ENCODE results near the gene GIN1. TPM values are rescaled to one million over a fixed set of nuclear protein-coding genes. Genes with fewer than 3 reads are reported as not detected.

The GIN1 gene
- total and polyA plus RNA-seq, 2 experiments from 2014 or later, result 6.1 to 8.7 TPM

- Histone ChIP-seq H3K27ac (peak overlapping the region; percentile 98), H3K4me3 (peak overlapping the region; percentile 84), H3K4me1 (ENCODE audit: low read depth) (peaks cover 14% of the 10 kb centered on the region), H3K36me3 (no peaks in the 10 kb centered on the region), H3K27me3 (no peaks in the 10 kb centered on the region), H3K9me3 (ENCODE audit: low read depth) (no peaks in the 10 kb centered on the region)
- no peak for TF ChIP-seq CTCF (IDR thresholded peaks at IDR 0.05; ENCODE audit: low read depth, low read length)
- DNase-seq (ENCODE audit: low read depth in 1 of 2, low spot score in 1 of 2), result peak in 1 of 2 donors; percentile 4
These were observed 721 bp downstream of the GIN1 start for GRCh38 chr5:103119070-103119764.

DNA sequence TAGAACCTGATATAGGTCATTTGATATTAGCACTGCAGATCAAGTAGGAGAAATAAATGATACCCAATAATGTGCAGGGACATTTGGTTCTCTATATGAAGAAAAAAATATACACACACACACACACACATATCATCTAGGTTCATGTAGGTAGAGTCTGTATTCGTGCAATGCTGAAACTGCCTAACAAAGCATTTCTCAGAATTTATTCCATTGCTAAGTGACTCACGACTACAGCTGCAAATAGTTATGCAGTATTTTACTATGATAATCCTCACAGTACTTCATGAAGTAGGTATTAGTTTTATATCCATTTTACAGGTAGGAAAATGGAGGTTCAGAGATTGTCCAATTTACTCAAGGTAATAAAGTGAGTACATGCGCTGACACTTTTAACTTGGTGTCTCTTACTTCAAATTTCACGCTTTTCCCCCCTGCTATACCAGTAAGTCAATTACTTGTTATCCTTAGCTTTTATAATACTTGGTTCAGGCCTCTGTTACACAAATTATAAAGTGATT lies 2.4 kb downstream of the GIN1 start:
- no peak overlapping the region for H3K4me3 ChIP-seq
- H3K36me3 ChIP-seq, result no peaks in the 10 kb centered on the region
- no peak for TF ChIP-seq CTCF (IDR thresholded peaks at IDR 0.05; ENCODE audit: low read depth, low read length)
- no peaks in the 10 kb centered on the region for H3K9me3 ChIP-seq (ENCODE audit: low read depth)
- no peak for DNase-seq (ENCODE audit: low read depth in 1 of 2, low spot score in 1 of 2)
- H3K27ac ChIP-seq, result no peak overlapping the region
- no peaks in the 10 kb centered on the region for H3K27me3 ChIP-seq
- peaks cover 14% of the 10 kb centered on the region for H3K4me1 ChIP-seq (ENCODE audit: low read depth)

GRCh38 chr5:103114440-103114839 lies 5.5 kb downstream of the GIN1 start:
- Histone ChIP-seq H3K9me3 (ENCODE audit: low read depth) (no peaks in the 10 kb centered on the region), H3K4me1 (ENCODE audit: low read depth) (peaks cover 6% of the 10 kb centered on the region), H3K27me3 (no peaks in the 10 kb centered on the region), H3K36me3 (no peaks in the 10 kb centered on the region), H3K27ac (no peak overlapping the region), H3K4me3 (no peak overlapping the region)
- no peak for TF ChIP-seq CTCF (IDR thresholded peaks at IDR 0.05; ENCODE audit: low read depth, low read length)
- DNase-seq (ENCODE audit: low read depth in 1 of 2, low spot score in 1 of 2), result no peak

- no peak overlapping the region for H3K4me3 ChIP-seq
- no peaks in the 10 kb centered on the region for H3K27me3 ChIP-seq
- DNase-seq (ENCODE audit: low read depth in 1 of 2, low spot score in 1 of 2), result no peak
- no peak for TF ChIP-seq CTCF (IDR thresholded peaks at IDR 0.05; ENCODE audit: low read depth, low read length)
- no peaks in the 10 kb centered on the region for H3K36me3 ChIP-seq
- no peaks in the 10 kb centered on the region for H3K9me3 ChIP-seq (ENCODE audit: low read depth)
- H3K4me1 ChIP-seq (ENCODE audit: low read depth), result no peaks in the 10 kb centered on the region
- no peak overlapping the region for H3K27ac ChIP-seq
These were observed 7.0 kb downstream of the GIN1 start for GRCh38 chr5:103112910-103113309.

DNA sequence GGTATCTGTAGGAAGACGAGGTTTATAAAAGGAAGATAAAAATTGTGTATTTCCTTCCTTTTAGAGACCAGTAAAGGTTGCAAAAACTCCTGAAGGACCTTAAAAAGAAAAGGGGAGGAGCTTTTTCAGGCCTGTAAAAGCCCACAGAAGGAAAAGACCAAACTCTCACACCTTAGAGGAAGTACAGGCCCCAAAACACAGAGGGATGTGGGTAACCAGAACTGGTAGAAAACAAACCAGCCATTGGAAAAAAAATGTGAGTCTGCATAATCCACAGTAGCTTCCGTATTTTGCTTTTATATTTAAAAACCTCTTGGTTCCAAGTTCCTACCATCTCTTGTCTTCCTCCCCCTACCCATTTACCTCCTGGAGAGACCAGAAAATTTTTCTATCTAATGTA lies 8.5 kb downstream of the GIN1 start:
- TF ChIP-seq CTCF (IDR thresholded peaks at IDR 0.05; ENCODE audit: low read depth, low read length), result no peak
- H3K36me3 ChIP-seq, result no peaks in the 10 kb centered on the region
- H3K9me3 ChIP-seq (ENCODE audit: low read depth), result no peaks in the 10 kb centered on the region
- no peak overlapping the region for H3K4me3 ChIP-seq
- no peak for DNase-seq (ENCODE audit: low read depth in 1 of 2, low spot score in 1 of 2)
- no peaks in the 10 kb centered on the region for H3K27me3 ChIP-seq
- no peaks in the 10 kb centered on the region for H3K4me1 ChIP-seq (ENCODE audit: low read depth)
- H3K27ac ChIP-seq, result no peak overlapping the region

All from cardiac muscle cell (in vitro differentiated cells and primary cell).